AG09309 (cell line): Measurements from ENCODE around the gene KRT13.

Experiments used
- DNase-seq: peaks from one replicate; pipeline ENCODE4 v3.0.0-alpha.2; 2010; ENCODE audit warnings: low read depth
- H3K4me3 ChIP-seq: 2 replicates; pipeline ENCODE4 v1.5.1; 2011; ENCODE audit warnings: mild to moderate bottlenecking, low read depth, low read length, moderate library complexity; ENCODE audit not compliant: control insufficient read depth
- CTCF ChIP-seq: IDR thresholded peaks from 2 replicates; pipeline ENCODE4 v1.5.1; 2011; ENCODE audit warnings: mild to moderate bottlenecking, low read depth, low read length, inconsistent platforms; ENCODE audit not compliant: insufficient read depth, control insufficient read depth; ENCODE audit errors: missing control alignments

The KRT13 gene

GRCh38 chr17:41512546-41513167 is 7.2 kb upstream of the KRT13 start:
- H3K4me3 ChIP-seq: no peak overlapping the region
- no peak for DNase-seq
- no peak for TF ChIP-seq CTCF

GRCh38 chr17:41511716-41512115 is 6.3 kb upstream of the KRT13 start:
- no peak for TF ChIP-seq CTCF
- DNase-seq: no peak
- no peak overlapping the region for H3K4me3 ChIP-seq

GRCh38 chr17:41511116-41511515 is 5.7 kb upstream of the KRT13 start:
- DNase-seq: no peak
- no peak overlapping the region for H3K4me3 ChIP-seq
- no peak for TF ChIP-seq CTCF

- TF ChIP-seq CTCF: no peak
- no peak for DNase-seq
- H3K4me3 ChIP-seq: no peak overlapping the region
Observed at GRCh38 chr17:41510251-41511065, 5.0 kb upstream of the KRT13 start.

GRCh38 chr17:41507315-41507880 is 2.0 kb upstream of the KRT13 start:
- H3K4me3 ChIP-seq: no peak overlapping the region
- no peak for DNase-seq
- TF ChIP-seq CTCF: no peak

GRCh38 chr17:41505809-41506767 is 676 bp upstream of the KRT13 start:
- H3K4me3 ChIP-seq: no peak overlapping the region
- no peak for TF ChIP-seq CTCF
- DNase-seq: no peak
